ENCODE results near the gene TBL1XR1. TPM values are rescaled to one million over a fixed set of nuclear protein-coding genes. Genes with fewer than 3 reads are reported as not detected.

The TBL1XR1 gene
- total and polyA plus RNA-seq, 2 of the 8 experiments (the other 6 are each of a cell fraction or from before 2014, with no cell fraction given): 28.1 to 147 TPM

- Histone ChIP-seq H3K23me2 (ENCODE audit: low read depth, low read length) (no peaks in the 10 kb centered on the region), H3K9ac (replicated peaks in 1 of 4; ENCODE audit: extremely low read depth in 1 of 4, low read depth in 3 of 4, low read length in 3 of 4) (no peak overlapping the region), H3K14ac (ENCODE audit: insufficient read length) (no peak overlapping the region), H3K36me3 (ENCODE audit: control insufficient read depth in 2 of 4, insufficient read depth in 4 of 4, low read length in 3 of 4) (peaks cover 0 to 3% (median 0%) of the 10 kb centered on the region in 4 experiments; a peak in 2 of 8 replicates), H3K4me3 (ENCODE audit: extremely low read depth in 1 of 4, insufficient read depth in 2 of 4, low read depth in 3 of 4, low read length in 4 of 4) (no peak overlapping the region), H4K91ac (replicated peaks; ENCODE audit: insufficient read length, low read length) (no peak overlapping the region), H4K8ac (ENCODE audit: extremely low read depth, insufficient read depth, low read length) (no peak overlapping the region), H2BK20ac (ENCODE audit: low read length) (no peak overlapping the region), H3K18ac (ENCODE audit: extremely low read depth, low read length) (no peak overlapping the region), H2AK5ac (ENCODE audit: low read depth, low read length) (no peak overlapping the region), H2AFZ (ENCODE audit: low read length) (no peak overlapping the region), H3K79me2 (ENCODE audit: control insufficient read depth in 1 of 2, insufficient read depth in 2 of 2, low read length in 2 of 2) (peaks cover 3 to 85% of the 10 kb centered on the region in 2 experiments; a peak in 3 of 4 replicates), H3K79me1 (ENCODE audit: low read depth, low read length) (peaks cover 4% of the 10 kb centered on the region; the same call in 1 of the 2 replicates), H4K20me1 (replicated peaks in 1 of 2; ENCODE audit: control insufficient read depth in 1 of 2, insufficient read depth in 2 of 2, low read length in 2 of 2) (peaks cover 0 to 4% of the 10 kb centered on the region in 2 experiments), H3K9me3 (ENCODE audit: insufficient read depth in 2 of 2, low read depth in 1 of 2, low read length in 1 of 2) (no peaks in the 10 kb centered on the region), H3K4ac (replicated peaks; ENCODE audit: insufficient read length, low read depth, low read length) (no peak overlapping the region), H3K56ac (replicated peaks; ENCODE audit: insufficient read length, low read depth, low read length) (no peak overlapping the region), H3K4me1 (replicated peaks in 1 of 4; ENCODE audit: control insufficient read depth in 3 of 4, insufficient read depth in 4 of 4, low read length in 3 of 4) (peaks cover 0 to 7% (median 0%) of the 10 kb centered on the region in 4 experiments; a peak in 1 of 7 replicates), H2BK5ac (ENCODE audit: low read depth, low read length) (no peak overlapping the region), H3K27me3 (replicated peaks in 1 of 4; ENCODE audit: control insufficient read depth in 3 of 4, extremely low read depth in 1 of 4, insufficient read depth in 3 of 4, low read length in 3 of 4) (no peaks in the 10 kb centered on the region), H4K5ac (ENCODE audit: insufficient read length, low read depth, low read length) (no peak overlapping the region), H3K23ac (ENCODE audit: insufficient read length) (no peak overlapping the region), H2BK120ac (replicated peaks; ENCODE audit: low read depth, low read length) (no peak overlapping the region), H2BK15ac (ENCODE audit: low read length) (no peak overlapping the region), H3K27ac (ENCODE audit: low read depth, low read length) (no peak overlapping the region), H2BK12ac (ENCODE audit: low read depth, low read length) (no peak overlapping the region), H3K4me2 (ENCODE audit: insufficient read depth in 1 of 2, low read depth in 2 of 2, low read length in 2 of 2) (no peak overlapping the region)
- DNase-seq (ENCODE audit: low read depth in 1 of 2, low spot score in 2 of 2): no peak
- FAIRE-seq: no peak
- CTCF ChIA-PET (ENCODE audit: partially characterized antibody): interaction anchor here (1.5 to 1.8 kb wide), 2 partner anchors 37 to 53 kb away, joined by 3 read pairs; no protein-coding TSS in a partner anchor
- POLR2A ChIA-PET (ENCODE audit: partially characterized antibody): interaction anchor here (0.6 to 0.9 kb wide), 3 partner anchors 12 to 1045 kb away, joined by 3 to 4 read pairs (median 3); no protein-coding TSS in a partner anchor
- 81% methylated on average over 2 of the region's 2 CpGs; no CpG with 5 or more reads in 1 of the 2 experiments for WGBS, 2 experiments (ENCODE audit: extremely low coverage in 1 of 2, insufficient coverage in 1 of 2, insufficient read length in 1 of 2, insufficient replicate concordance in 2 of 2, low coverage in 1 of 2, low lambda C conversion rate in 2 of 2, missing lambda C conversion rate in 1 of 2)
- TF ChIP-seq ATF3 (IDR thresholded peaks at IDR 0.05; ENCODE audit: insufficient read depth, low read depth, low read length): no peak
- no peak for TF ChIP-seq CTBP2 (IDR thresholded peaks at IDR 0.05; ENCODE audit: borderline replicate concordance, insufficient read depth, insufficient read length, low read length)
- TF ChIP-seq CHD2 (IDR thresholded peaks at IDR 0.05; ENCODE audit: low read length): no peak
- peak; percentile 90 for TF ChIP-seq MAFK (IDR thresholded peaks at IDR 0.05; ENCODE audit: low read depth, low read length)
- no peak for TF ChIP-seq TBP (IDR thresholded peaks at IDR 0.05; ENCODE audit: low read depth, low read length)
- no peak for TF ChIP-seq TEAD4 (IDR thresholded peaks at IDR 0.05; ENCODE audit: low read depth, low read length)
Observed at GRCh38 chr3:177058648-177059047, 138.6 kb downstream of the TBL1XR1 start.

Data from H1 (cell line).